Uterus (tissue), 2 donors: ENCODE data around the gene KCNMB2.

ENCODE experiments used
- CTCF ChIP-seq, 4 experiments: fragments of 200-600 bp in 2 of 4; fragments of 450-650 bp in 2 of 4; sonication (generic) in 2 of 4; IDR thresholded peaks; one replicate each; pipeline ENCODE4 v1.5.1; 2016 to 2019; ENCODE audit warnings: antibody characterized with exemption in 4 of 4, mild to moderate bottlenecking in 2 of 4, moderate library complexity in 1 of 4
- POLR2A ChIP-seq, 2 donors: fragments of 450-650 bp; IDR thresholded peaks; one replicate each; pipeline ENCODE4 v1.6.1; 2016; ENCODE audit warnings: antibody characterized with exemption in 2 of 2, mild to moderate bottlenecking in 1 of 2, moderate library complexity in 1 of 2

GRCh38 chr3:178645503-178645902 lies 109.3 kb downstream of the KCNMB2 start:
- no peak for TF ChIP-seq CTCF (IDR thresholded peaks at IDR 0.05)
- no peak for TF ChIP-seq POLR2A (IDR thresholded peaks at IDR 0.05)
